MM.1S (cell line): ENCODE results near the gene VSTM4.

ENCODE experiments used
- DNase-seq: peaks from one replicate; pipeline ENCODE4 v3.0.0-alpha.2; 2015
- H2AFZ ChIP-seq: fragments of 300-600 bp; sonication (generic); 2 replicates; pipeline ENCODE4 v1.6.0; 2016; ENCODE audit warnings: antibody characterized with exemption, low read length
- H3F3A ChIP-seq: fragments of 300-600 bp; sonication (generic); 2 replicates; pipeline ENCODE4 v1.6.1; 2016; ENCODE audit warnings: mild to moderate bottlenecking, antibody characterized with exemption, low read length, moderate library complexity, mixed read lengths; ENCODE audit not compliant: insufficient read depth
- H3K27ac ChIP-seq: fragments of 300-600 bp; sonication (generic); 2 replicates; pipeline ENCODE4 v1.5.1; 2016; ENCODE audit warnings: mild to moderate bottlenecking, low read length
- H3K27me3 ChIP-seq: fragments of 300-600 bp; sonication (generic); replicated peaks from 2 replicates; pipeline ENCODE4 v1.6.0; 2016; ENCODE audit warnings: low read length; ENCODE audit not compliant: insufficient read depth
- H3K36me3 ChIP-seq: fragments of 300-600 bp; sonication (generic); replicated peaks from 2 replicates; pipeline ENCODE4 v1.6.1; 2016; ENCODE audit warnings: mild to moderate bottlenecking, low read length, mixed read lengths; ENCODE audit not compliant: insufficient read depth
- H3K4me1 ChIP-seq: fragments of 300-600 bp; sonication (generic); 2 replicates; pipeline ENCODE4 v1.6.1; 2016; ENCODE audit warnings: low read length, mixed read lengths
- H3K4me2 ChIP-seq: fragments of 300-600 bp; sonication (generic); 2 replicates; pipeline ENCODE4 v1.6.0; 2016; ENCODE audit warnings: low read depth, low read length
- H3K4me3 ChIP-seq: fragments of 300-600 bp; sonication (generic); 2 replicates; pipeline ENCODE4 v1.5.1; 2016; ENCODE audit warnings: low read length, mixed read lengths
- H3K79me2 ChIP-seq: fragments of 300-600 bp; sonication (generic); 2 replicates; pipeline ENCODE4 v1.6.1; 2016; ENCODE audit warnings: mixed run types, low read length, mixed read lengths
- H3K9ac ChIP-seq: fragments of 300-600 bp; sonication (generic); 2 replicates; pipeline ENCODE4 v1.6.1; 2016; ENCODE audit warnings: low read length, mixed read lengths
- H3K9me2 ChIP-seq: fragments of 300-600 bp; sonication (generic); replicated peaks from 2 replicates; pipeline ENCODE4 v1.6.1; 2016; ENCODE audit warnings: mild to moderate bottlenecking, low read length, mixed read lengths; ENCODE audit not compliant: insufficient read depth
- H3K9me3 ChIP-seq: fragments of 300-600 bp; sonication (generic); replicated peaks from 2 replicates; pipeline ENCODE4 v1.6.1; 2016; ENCODE audit warnings: mild to moderate bottlenecking, low read length, mixed read lengths; ENCODE audit not compliant: insufficient read depth
- H4K20me1 ChIP-seq: fragments of 300-600 bp; sonication (generic); 2 replicates; pipeline ENCODE4 v1.6.1; 2016; ENCODE audit warnings: mild to moderate bottlenecking, low read length, moderate library complexity, mixed read lengths; ENCODE audit not compliant: insufficient read depth
- CTCF ChIP-seq: fragments of 300-600 bp; sonication (generic); IDR thresholded peaks from 2 replicates; pipeline ENCODE4 v1.5.1; 2016; ENCODE audit warnings: antibody characterized with exemption, low read length, mixed read lengths
- EZH2 ChIP-seq: fragments of 300-600 bp; sonication (generic); optimal IDR thresholded peaks from 2 replicates; pipeline ENCODE3; 2017; ENCODE audit warnings: low read depth, mild to moderate bottlenecking, antibody characterized with exemption, low read length, mixed read lengths
- EZH2phosphoT487 ChIP-seq: fragments of 300-600 bp; sonication (generic); IDR thresholded peaks from 2 replicates; pipeline ENCODE4 v1.6.1; 2018; ENCODE audit warnings: antibody characterized with exemption, low read length

Gene VSTM4

GRCh38 chr10:49089557-49090188 is 25.6 kb downstream of the VSTM4 start:
- Histone ChIP-seq H3K4me2 (no peak overlapping the region), H3K4me3 (no peak overlapping the region), H3K4me1 (no peaks in the 10 kb centered on the region), H3K27ac (no peak overlapping the region), H3K9me2 (no peaks in the 10 kb centered on the region), H3K79me2 (no peaks in the 10 kb centered on the region), H3K9me3 (no peaks in the 10 kb centered on the region), H3K36me3 (no peaks in the 10 kb centered on the region), H3F3A (no peaks in the 10 kb centered on the region), H2AFZ (no peak overlapping the region), H3K9ac (no peak overlapping the region), H3K27me3 (no peaks in the 10 kb centered on the region), H4K20me1 (no peaks in the 10 kb centered on the region)
- no peak for DNase-seq
- TF ChIP-seq EZH2 (no peak), EZH2phosphoT487 (no peak), CTCF (no peak)

- Histone ChIP-seq H3K27ac (no peak overlapping the region), H4K20me1 (no peaks in the 10 kb centered on the region), H3K27me3 (no peaks in the 10 kb centered on the region), H3K9me2 (no peaks in the 10 kb centered on the region), H3K4me1 (no peaks in the 10 kb centered on the region), H2AFZ (no peak overlapping the region), H3K4me3 (no peak overlapping the region), H3K4me2 (no peak overlapping the region), H3K36me3 (no peaks in the 10 kb centered on the region), H3K79me2 (no peaks in the 10 kb centered on the region), H3K9me3 (no peaks in the 10 kb centered on the region), H3F3A (no peaks in the 10 kb centered on the region), H3K9ac (no peak overlapping the region)
- TF ChIP-seq EZH2phosphoT487 (no peak), CTCF (no peak), EZH2 (no peak)
- DNase-seq: no peak
These were observed 26.2 kb downstream of the VSTM4 start for GRCh38 chr10:49089152-49089551.

- TF ChIP-seq CTCF (no peak), EZH2 (no peak), EZH2phosphoT487 (no peak)
- no peaks in the 10 kb centered on the region for H3K9me3 ChIP-seq
- H3F3A ChIP-seq: no peaks in the 10 kb centered on the region
- no peak for DNase-seq
- no peak overlapping the region for H3K27ac ChIP-seq
- H2AFZ ChIP-seq: no peak overlapping the region
- H3K9me2 ChIP-seq: no peaks in the 10 kb centered on the region
- H3K9ac ChIP-seq: no peak overlapping the region
- H3K4me3 ChIP-seq: no peak overlapping the region
- H3K4me1 ChIP-seq: no peaks in the 10 kb centered on the region
- no peaks in the 10 kb centered on the region for H3K27me3 ChIP-seq
- H3K79me2 ChIP-seq: no peaks in the 10 kb centered on the region
- H4K20me1 ChIP-seq: no peaks in the 10 kb centered on the region
- no peak overlapping the region for H3K4me2 ChIP-seq
- no peaks in the 10 kb centered on the region for H3K36me3 ChIP-seq
These were observed 28.4 kb downstream of the VSTM4 start for GRCh38 chr10:49086889-49087288.
